Mesothelial cell of epicardium (in vitro differentiated cells): ENCODE measurements around the gene TSHZ2. TPM values are rescaled to one million over a fixed set of nuclear protein-coding genes. Genes with fewer than 3 reads are reported as not detected.

ENCODE experiments used
- DNase-seq, 2 experiments: peaks; one replicate each; pipeline ENCODE4 v3.0.0; 2021; ENCODE audit warnings: low spot score in 2 of 2; ENCODE audit not compliant: unreplicated experiment in 2 of 2
- H3K27ac Mint-ChIP-seq: 2 replicates; pipeline ENCODE4 v1.8.0; 2021; ENCODE audit warnings: mixed read lengths
- H3K27me3 Mint-ChIP-seq: 2 replicates; pipeline ENCODE4 v1.8.0; 2021; ENCODE audit warnings: low read depth, mixed read lengths
- H3K36me3 Mint-ChIP-seq: 2 replicates; pipeline ENCODE4 v1.8.0; 2021; ENCODE audit warnings: mixed read lengths
- H3K4me1 Mint-ChIP-seq: 2 replicates; pipeline ENCODE4 v1.8.0; 2021; ENCODE audit warnings: mixed read lengths
- H3K4me3 Mint-ChIP-seq: 2 replicates; pipeline ENCODE4 v1.8.0; 2021; ENCODE audit warnings: mild to moderate bottlenecking, moderate library complexity, mixed read lengths
- H3K9me3 Mint-ChIP-seq: 2 replicates; pipeline ENCODE4 v1.8.0; 2021; ENCODE audit warnings: mixed read lengths
- total RNA-seq: library from RNA; stranded (reverse); gene quantifications from 3 replicates; pipeline ENCODE4 v1.2.1, GENCODE V29; 2021
- TF ChIP-seq, protein P1 (sequence below): fragments of 200-600 bp; sonication (generic); IDR thresholded peaks from one replicate; pipeline ENCODE4 v1.5.0; 2021; ENCODE audit warnings: antibody characterized with exemption; ENCODE audit not compliant: unreplicated experiment

TSHZ2 gene
- total RNA-seq, 1 donor from 2014 or later = 28.8 TPM

DNA sequence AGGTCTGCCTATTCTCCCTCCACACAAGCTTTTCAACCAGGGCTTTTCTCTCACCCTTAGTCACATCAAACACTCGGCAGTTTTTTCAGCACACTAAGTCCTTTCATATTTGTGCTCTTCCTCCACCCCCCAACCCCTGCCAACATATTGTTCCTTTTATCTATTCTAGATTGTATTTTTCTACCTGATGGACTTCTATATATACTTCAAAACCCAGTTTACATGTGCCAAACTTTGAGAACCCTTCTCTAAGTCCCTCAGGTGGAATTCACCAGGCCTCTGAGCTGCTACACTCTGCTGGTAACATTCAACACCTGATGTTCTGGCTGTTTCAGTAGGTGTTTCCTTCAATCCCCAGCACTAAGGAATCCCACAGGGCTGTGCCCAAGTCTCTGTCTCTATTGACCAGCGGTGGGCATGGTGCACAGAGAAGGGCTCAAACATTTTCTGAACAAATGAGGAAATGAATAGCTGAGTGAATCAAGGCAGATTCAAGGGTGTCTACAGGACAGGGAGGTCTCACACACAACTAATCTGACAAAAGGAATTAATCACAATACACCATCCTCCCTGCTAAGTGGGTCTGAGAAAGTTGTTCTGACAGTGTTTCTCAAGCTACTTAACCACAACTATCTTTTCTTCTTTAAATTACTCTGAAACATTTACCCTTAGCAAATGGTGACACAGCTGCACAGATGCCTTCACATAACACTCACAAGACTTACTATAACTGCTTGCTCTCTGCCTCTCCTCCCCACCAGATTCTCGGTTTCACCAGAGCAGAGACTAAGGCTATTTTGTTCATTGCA lies 166.5 kb downstream of the TSHZ2 start:
- DNase-seq = no peak
- Mint-ChIP-seq H3K9me3 (no peaks in the 10 kb centered on the region), H3K4me1 (peaks cover 50% of the 10 kb centered on the region), H3K36me3 (peaks cover 2% of the 10 kb centered on the region), H3K27ac (no peak overlapping the region), H3K4me3 (no peak overlapping the region), H3K27me3 (peaks cover 4% of the 10 kb centered on the region)
- TF ChIP-seq, protein P1, sequence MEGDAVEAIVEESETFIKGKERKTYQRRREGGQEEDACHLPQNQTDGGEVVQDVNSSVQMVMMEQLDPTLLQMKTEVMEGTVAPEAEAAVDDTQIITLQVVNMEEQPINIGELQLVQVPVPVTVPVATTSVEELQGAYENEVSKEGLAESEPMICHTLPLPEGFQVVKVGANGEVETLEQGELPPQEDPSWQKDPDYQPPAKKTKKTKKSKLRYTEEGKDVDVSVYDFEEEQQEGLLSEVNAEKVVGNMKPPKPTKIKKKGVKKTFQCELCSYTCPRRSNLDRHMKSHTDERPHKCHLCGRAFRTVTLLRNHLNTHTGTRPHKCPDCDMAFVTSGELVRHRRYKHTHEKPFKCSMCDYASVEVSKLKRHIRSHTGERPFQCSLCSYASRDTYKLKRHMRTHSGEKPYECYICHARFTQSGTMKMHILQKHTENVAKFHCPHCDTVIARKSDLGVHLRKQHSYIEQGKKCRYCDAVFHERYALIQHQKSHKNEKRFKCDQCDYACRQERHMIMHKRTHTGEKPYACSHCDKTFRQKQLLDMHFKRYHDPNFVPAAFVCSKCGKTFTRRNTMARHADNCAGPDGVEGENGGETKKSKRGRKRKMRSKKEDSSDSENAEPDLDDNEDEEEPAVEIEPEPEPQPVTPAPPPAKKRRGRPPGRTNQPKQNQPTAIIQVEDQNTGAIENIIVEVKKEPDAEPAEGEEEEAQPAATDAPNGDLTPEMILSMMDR = no peak

- peak overlapping the region; percentile 47 for H3K27ac Mint-ChIP-seq
- no peak overlapping the region for H3K4me3 Mint-ChIP-seq
- DNase-seq = no peak
- no peaks in the 10 kb centered on the region for H3K9me3 Mint-ChIP-seq
- H3K27me3 Mint-ChIP-seq = peaks cover 2% of the 10 kb centered on the region
- H3K4me1 Mint-ChIP-seq = peaks cover 50% of the 10 kb centered on the region
- TF ChIP-seq, protein P1 = no peak
- H3K36me3 Mint-ChIP-seq = peaks cover 2% of the 10 kb centered on the region
Observed at GRCh38 chr20:53141201-53142050, 169.3 kb downstream of the TSHZ2 start.

DNA sequence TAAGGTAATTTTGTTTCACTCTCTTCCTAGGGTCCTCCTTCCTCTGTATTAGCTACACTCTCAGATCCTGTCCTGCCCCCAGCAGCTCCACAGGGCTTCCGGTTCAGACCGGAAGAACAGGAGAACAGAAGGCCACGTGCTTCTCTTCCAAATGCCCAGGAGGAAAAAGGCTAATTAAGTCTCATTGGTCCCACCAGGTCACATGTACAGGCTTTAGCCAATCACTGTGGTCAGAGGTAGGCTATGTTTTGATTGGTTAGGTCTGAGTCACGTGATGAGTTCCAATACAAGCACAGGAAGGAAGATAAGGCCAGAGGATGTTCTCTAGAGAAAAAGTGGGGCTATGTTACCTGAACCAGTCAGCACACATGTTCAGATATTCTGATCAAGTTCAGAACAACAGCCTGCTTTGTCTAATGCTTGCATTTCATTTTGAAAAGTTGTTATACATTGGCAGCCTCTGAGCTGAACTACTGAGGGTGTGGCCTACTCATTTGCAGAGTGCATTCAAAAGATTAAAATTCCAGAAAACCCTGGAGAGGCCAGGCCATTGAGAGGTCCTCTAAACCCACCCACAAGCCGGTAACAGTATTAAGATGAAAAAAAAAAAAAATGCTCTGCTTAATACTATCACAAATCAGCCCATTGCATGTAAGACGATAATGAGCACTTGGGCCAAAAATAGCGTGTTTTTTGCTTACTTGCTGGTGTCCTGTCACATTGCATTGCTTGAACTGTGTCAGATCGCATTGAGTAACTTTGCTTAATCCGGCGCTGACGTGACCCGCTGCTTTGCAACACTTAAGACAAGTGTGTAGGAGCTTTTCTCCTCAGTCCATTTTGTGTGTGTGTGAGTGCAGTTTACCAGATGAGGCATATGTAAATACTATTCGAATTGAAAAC lies 170.3 kb downstream of the TSHZ2 start:
- peak overlapping the region; percentile 47 for H3K27ac Mint-ChIP-seq
- DNase-seq = no peak
- no peaks in the 10 kb centered on the region for H3K9me3 Mint-ChIP-seq
- peaks cover 1% of the 10 kb centered on the region for H3K27me3 Mint-ChIP-seq
- H3K4me1 Mint-ChIP-seq = peaks cover 44% of the 10 kb centered on the region
- TF ChIP-seq, protein P1 = no peak
- H3K4me3 Mint-ChIP-seq = no peak overlapping the region
- peaks cover 2% of the 10 kb centered on the region for H3K36me3 Mint-ChIP-seq

- TF ChIP-seq, protein P1 = no peak
- Mint-ChIP-seq H3K27ac (no peak overlapping the region), H3K4me3 (no peak overlapping the region), H3K27me3 (no peaks in the 10 kb centered on the region), H3K4me1 (peaks cover 42% of the 10 kb centered on the region), H3K36me3 (no peaks in the 10 kb centered on the region), H3K9me3 (no peaks in the 10 kb centered on the region)
- DNase-seq = no peak
Observed at GRCh38 chr20:53146201-53146891, 174.2 kb downstream of the TSHZ2 start.

DNA sequence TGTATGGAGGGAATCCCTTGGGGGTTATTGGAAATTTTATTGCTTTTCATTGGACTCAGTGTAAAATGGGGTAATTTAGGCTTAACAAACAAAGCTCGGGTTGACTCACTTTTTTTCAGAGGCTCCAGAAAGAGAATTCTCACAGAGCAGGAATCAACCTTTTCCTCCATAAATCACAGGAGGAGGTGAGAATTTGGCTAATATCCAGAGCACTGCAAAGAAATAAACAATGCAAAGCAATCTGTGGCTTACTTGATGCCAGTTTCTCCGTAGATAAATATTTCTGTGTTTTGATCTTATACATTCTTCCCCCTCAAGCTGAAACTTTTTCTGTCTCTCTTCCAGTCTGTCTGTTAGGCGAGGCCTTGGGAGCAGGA lies 176.6 kb downstream of the TSHZ2 start:
- Mint-ChIP-seq H3K27ac (peak overlapping the region; percentile 70), H3K4me1 (peaks cover 25% of the 10 kb centered on the region), H3K9me3 (no peaks in the 10 kb centered on the region), H3K27me3 (no peaks in the 10 kb centered on the region), H3K4me3 (no peak overlapping the region), H3K36me3 (no peaks in the 10 kb centered on the region)
- TF ChIP-seq, protein P1 = no peak
- no peak for DNase-seq
